NCI-H146 treated with DMSO at 0.1 percent for 48 hours (cell line): ENCODE measurements around the gene KDR.

Experiments
- DNase-seq: peaks from one replicate; lab custom pipeline; 2025; ENCODE audit not compliant: unreplicated experiment; lab: John Stamatoyannopoulos, UW

The KDR gene

GRCh38 chr4:55124322-55125076 lies 896 bp downstream of the KDR start:
- no peak for DNase-seq

GRCh38 chr4:55123791-55124190 lies 1.6 kb downstream of the KDR start:
- DNase-seq, result no peak

GRCh38 chr4:55122235-55122634 lies 3.2 kb downstream of the KDR start:
- DNase-seq, result no peak

- no peak for DNase-seq
Measured at GRCh38 chr4:55121246-55121645, 4.1 kb downstream of the KDR start.

GRCh38 chr4:55118397-55118796 lies 7.0 kb downstream of the KDR start:
- no peak for DNase-seq

GRCh38 chr4:55117511-55117910 lies 7.9 kb downstream of the KDR start:
- DNase-seq, result no peak

- no peak for DNase-seq
Measured at GRCh38 chr4:55116450-55116849, 8.9 kb downstream of the KDR start.

DNA sequence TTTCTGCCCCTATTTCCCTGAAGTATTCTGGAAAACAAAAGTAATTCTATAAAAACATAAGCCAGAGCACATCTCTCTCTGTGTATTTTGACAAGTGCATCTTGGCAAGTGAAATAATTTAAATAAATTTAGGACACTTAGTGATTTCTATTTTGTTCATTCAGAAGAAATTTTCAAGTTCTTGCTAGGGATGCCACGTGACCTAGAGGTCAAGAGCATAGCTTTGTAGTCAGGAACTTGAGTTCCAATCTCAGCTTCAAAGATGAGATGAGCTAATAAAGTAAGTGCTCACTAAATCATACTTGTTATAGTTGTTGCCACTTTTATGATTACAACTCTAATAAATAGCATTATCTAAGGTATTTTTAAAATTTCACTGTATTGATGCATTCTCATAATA lies 13.8 kb downstream of the KDR start:
- DNase-seq, result no peak

DNA sequence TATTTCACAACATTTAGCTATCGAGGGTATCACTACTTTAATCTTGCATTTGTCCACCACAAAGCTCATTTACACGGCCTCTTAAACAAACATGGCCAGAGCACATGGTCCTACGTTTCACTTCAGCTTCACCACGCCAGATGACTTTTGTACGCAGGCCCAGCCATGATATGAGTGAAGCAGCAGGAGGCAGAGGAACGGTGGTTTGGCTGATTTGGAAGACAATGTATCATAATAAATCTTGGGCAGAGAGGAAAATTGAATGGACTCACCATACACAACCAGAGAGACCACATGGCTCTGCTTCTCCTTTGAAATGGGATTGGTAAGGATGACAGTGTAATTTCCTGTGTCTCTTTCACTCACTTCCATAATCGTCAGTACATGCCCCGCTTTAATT lies 15.3 kb downstream of the KDR start:
- no peak for DNase-seq

- DNase-seq, result no peak
Measured at GRCh38 chr4:55107054-55107453, 18.3 kb downstream of the KDR start.

DNA sequence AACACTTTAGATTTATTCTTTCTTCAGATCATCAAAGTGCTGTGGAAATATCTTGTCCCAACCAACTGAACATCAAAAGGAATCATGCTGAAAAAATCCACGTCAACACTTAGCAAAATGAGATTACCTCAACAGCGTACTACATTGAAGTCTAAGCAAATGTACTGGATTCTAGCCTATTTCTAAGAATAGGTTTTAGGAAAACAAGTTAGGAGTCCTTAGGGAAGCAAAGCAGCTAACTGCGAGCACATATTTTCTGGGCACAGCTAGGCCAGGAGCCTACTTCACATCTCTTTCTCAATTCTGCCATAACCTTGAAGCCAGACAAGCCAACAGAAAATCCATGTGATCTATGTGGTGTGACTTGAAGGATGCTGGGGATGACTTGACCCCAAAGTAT lies 22.2 kb downstream of the KDR start:
- no peak for DNase-seq

DNA sequence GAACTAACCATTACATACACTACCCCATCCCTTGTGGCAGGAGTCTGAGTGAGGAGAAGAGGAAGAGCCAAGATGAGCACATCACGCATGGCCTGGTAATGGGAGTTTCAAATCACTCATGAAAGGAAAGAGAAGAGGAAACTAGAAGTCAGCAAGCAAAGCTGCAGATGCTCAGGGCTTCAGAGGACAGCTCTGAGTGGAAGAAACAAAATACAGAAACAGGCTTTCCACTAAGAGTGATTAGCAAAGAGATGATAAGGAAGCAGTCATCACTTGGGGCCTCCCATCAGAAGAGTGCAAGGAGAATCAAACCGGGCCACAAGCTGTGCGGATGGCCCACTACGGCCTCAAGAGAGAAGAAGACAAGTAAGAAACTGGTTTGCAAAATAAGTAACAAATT lies 25.6 kb downstream of the KDR start:
- DNase-seq, result no peak

DNA sequence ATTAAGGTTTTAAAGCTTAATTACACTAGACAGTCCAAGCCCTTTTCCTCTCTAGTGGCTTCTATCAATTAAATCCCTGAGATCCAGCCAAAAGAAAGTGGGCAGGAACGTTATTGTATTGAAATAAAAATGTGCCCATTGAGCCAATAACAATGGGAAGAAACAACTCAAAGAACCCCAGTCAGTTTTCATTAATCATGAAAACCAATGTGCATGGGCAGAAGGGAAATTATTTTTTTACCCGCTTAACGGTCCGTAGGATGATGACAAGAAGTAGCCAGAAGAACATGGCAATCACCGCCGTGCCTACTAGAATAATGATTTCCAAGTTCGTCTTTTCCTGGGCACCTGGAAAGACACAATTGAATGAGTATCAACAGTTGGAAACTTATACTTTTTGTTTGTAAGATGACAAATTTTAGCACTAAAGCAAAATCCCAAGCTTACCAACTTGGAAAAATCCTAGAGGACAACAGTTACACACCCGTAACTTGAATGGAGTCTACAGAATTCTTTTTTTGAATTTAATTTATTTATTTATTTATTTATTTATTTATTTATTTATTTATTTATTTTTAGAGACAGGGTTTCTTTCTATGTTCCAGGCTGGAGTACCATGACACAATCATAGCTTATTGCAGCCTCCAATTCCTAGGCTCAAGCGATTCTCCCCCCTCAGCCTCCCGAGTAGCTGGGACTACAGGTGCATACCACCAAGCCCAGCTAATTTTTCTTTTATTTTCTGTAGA lies 26.8 kb downstream of the KDR start:
- no peak for DNase-seq

DNA sequence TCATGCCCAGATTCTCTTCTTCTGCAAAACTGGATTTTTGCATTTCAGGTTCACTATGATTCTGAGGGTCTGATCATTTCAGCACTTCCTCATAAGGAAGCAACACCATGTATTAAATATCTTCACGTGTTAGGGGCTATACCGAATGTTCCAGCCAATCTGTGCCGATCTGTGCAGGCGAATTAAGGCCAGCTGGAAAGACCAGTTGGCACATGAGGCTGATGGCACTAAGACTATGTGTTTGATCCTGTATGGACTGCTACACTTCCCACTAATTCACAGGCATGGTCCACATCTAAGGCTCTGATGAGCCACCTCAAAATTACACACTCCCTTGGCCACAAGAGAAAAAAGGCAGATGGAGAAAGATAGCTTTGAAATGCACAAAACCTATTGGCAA lies 28.8 kb downstream of the KDR start:
- no peak for DNase-seq

GRCh38 chr4:55096045-55096444 lies 29.4 kb downstream of the KDR start:
- no peak for DNase-seq

- DNase-seq, result no peak
Measured at GRCh38 chr4:55092504-55092903, 32.9 kb downstream of the KDR start.

GRCh38 chr4:55089916-55090315 lies 35.5 kb downstream of the KDR start:
- DNase-seq, result no peak

DNA sequence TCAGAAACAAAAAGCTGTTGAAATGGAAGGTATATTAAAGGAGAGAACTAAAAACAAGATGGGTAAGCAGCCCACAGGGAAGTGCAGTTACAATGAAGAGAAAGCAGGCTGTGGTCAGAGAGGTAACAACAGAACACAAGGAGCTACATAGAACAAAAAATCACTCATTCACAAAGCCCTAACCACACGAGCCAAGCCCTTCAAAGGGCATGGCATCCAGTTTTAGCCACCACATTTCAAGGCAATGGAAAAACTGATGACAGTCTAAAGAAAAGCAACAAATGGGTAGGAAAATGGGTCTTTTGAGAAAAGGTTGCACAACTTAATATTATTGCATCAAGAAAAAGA lies 37.5 kb downstream of the KDR start:
- DNase-seq, result no peak

- no peak for DNase-seq
Measured at GRCh38 chr4:55087009-55087912, 38.1 kb downstream of the KDR start.

DNA sequence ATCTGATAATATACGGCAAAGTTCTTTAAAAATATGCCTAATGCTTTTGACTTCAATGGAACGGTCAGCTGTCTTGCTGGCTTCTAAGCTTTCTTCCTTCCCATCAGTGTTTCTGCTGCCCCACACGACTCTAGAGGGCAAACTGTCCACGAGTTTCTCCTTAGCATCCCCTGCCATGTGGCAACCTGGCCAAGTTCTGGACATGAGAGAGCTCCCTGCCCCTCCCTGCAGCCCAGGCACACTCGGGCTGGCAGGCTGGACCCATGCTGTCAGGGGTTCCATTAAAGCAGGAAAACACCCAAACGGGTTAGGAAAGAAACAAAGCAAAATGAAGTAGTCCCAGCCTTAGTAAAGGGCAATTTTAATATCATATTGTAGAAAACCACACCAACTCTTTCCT lies 38.8 kb downstream of the KDR start:
- no peak for DNase-seq

- DNase-seq, result no peak
Measured at GRCh38 chr4:55083735-55084134, 41.7 kb downstream of the KDR start.

- DNase-seq, result no peak
Measured at GRCh38 chr4:55082756-55083155, 42.6 kb downstream of the KDR start.
